ENCODE measurements around the gene TMEM131. TPM values are rescaled to one million over a fixed set of nuclear protein-coding genes. Genes with fewer than 3 reads are reported as not detected.
"Not testable (repeated sequence)": the region's sequence is repeated elsewhere in the genome, so short reads cannot be mapped to it uniquely, and the experiment has no call there.

Gene TMEM131
- total RNA-seq, 1 experiment from 2014 or later, result 29.2 TPM

GRCh38 chr2:97919858-97920257 lies 75.9 kb downstream of the TMEM131 start:
- H3K36me3 Mint-ChIP-seq (ENCODE audit: insufficient read depth, unreplicated experiment), result peaks cover 4% of the 10 kb centered on the region
- no peak overlapping the region for H3K27ac Mint-ChIP-seq (ENCODE audit: unreplicated experiment)
- CTCF ChIA-PET, result interaction anchor here (0.7 kb wide), 1 partner anchor 326 kb away, joined by 3 read pairs; no protein-coding TSS in a partner anchor
- DNase-seq, result no peak
- H3K4me3 Mint-ChIP-seq (ENCODE audit: low read depth, unreplicated experiment), result no peak overlapping the region
- H3K4me1 Mint-ChIP-seq (ENCODE audit: low read depth, unreplicated experiment), result no peaks in the 10 kb centered on the region
- no peak for TF ChIP-seq CTCF (IDR thresholded peaks at IDR 0.05; ENCODE audit: unreplicated experiment)
- intact Hi-C loops (cut with micrococcal nuclease; ENCODE audit: unreplicated experiment), result no loop called here
- no TSS peak for BruUV-seq (replicated peaks)
- no peaks in the 10 kb centered on the region for H3K27me3 Mint-ChIP-seq (ENCODE audit: unreplicated experiment)
- H3K9me3 Mint-ChIP-seq (ENCODE audit: low read depth, unreplicated experiment), result peaks cover 14% of the 10 kb centered on the region

- CTCF ChIA-PET, result no interaction called here
- H3K27me3 Mint-ChIP-seq (ENCODE audit: unreplicated experiment), result no peaks in the 10 kb centered on the region
- peaks cover 3% of the 10 kb centered on the region for H3K36me3 Mint-ChIP-seq (ENCODE audit: insufficient read depth, unreplicated experiment)
- intact Hi-C loops (cut with micrococcal nuclease; ENCODE audit: unreplicated experiment), result no loop called here
- no peak for DNase-seq
- peaks cover 14% of the 10 kb centered on the region for H3K9me3 Mint-ChIP-seq (ENCODE audit: low read depth, unreplicated experiment)
- H3K27ac Mint-ChIP-seq (ENCODE audit: unreplicated experiment), result no peak overlapping the region
- TF ChIP-seq CTCF (IDR thresholded peaks at IDR 0.05; ENCODE audit: unreplicated experiment), result no peak
- BruUV-seq (replicated peaks), result no TSS peak
- no peaks in the 10 kb centered on the region for H3K4me1 Mint-ChIP-seq (ENCODE audit: low read depth, unreplicated experiment)
- no peak overlapping the region for H3K4me3 Mint-ChIP-seq (ENCODE audit: low read depth, unreplicated experiment)
These were observed 76.9 kb downstream of the TMEM131 start for GRCh38 chr2:97918818-97919217.

- H3K27me3 Mint-ChIP-seq (ENCODE audit: unreplicated experiment); H3K27ac Mint-ChIP-seq (ENCODE audit: unreplicated experiment); H3K4me3 Mint-ChIP-seq (ENCODE audit: low read depth, unreplicated experiment); BruUV-seq (replicated peaks); intact Hi-C loops (cut with micrococcal nuclease; ENCODE audit: unreplicated experiment); DNase-seq; H3K4me1 Mint-ChIP-seq (ENCODE audit: low read depth, unreplicated experiment); CTCF ChIA-PET; H3K36me3 Mint-ChIP-seq (ENCODE audit: insufficient read depth, unreplicated experiment): not testable (repeated sequence)
- H3K9me3 Mint-ChIP-seq (ENCODE audit: low read depth, unreplicated experiment), result peaks cover 16% of the 10 kb centered on the region
These were observed 78.1 kb downstream of the TMEM131 start for GRCh38 chr2:97917668-97918067.

GRCh38 chr2:97914691-97915213 lies 81.0 kb downstream of the TMEM131 start:
- intact Hi-C loops (cut with micrococcal nuclease; ENCODE audit: unreplicated experiment), result no loop called here
- Mint-ChIP-seq H3K4me3 (ENCODE audit: low read depth, unreplicated experiment) (no peak overlapping the region), H3K27ac (ENCODE audit: unreplicated experiment) (no peak overlapping the region), H3K36me3 (ENCODE audit: insufficient read depth, unreplicated experiment) (no peaks in the 10 kb centered on the region), H3K27me3 (ENCODE audit: unreplicated experiment) (no peaks in the 10 kb centered on the region), H3K9me3 (ENCODE audit: low read depth, unreplicated experiment) (peaks cover 5% of the 10 kb centered on the region), H3K4me1 (ENCODE audit: low read depth, unreplicated experiment) (peaks cover 13% of the 10 kb centered on the region)
- BruUV-seq (replicated peaks), result no TSS peak
- no peak for DNase-seq
- CTCF ChIA-PET, result no interaction called here
- TF ChIP-seq CTCF (IDR thresholded peaks at IDR 0.05; ENCODE audit: unreplicated experiment), result no peak

GRCh38 chr2:97913846-97914245 lies 81.9 kb downstream of the TMEM131 start:
- DNase-seq, result no peak
- intact Hi-C loops (cut with micrococcal nuclease; ENCODE audit: unreplicated experiment), result no loop called here
- H3K27ac Mint-ChIP-seq (ENCODE audit: unreplicated experiment), result no peak overlapping the region
- peaks cover 13% of the 10 kb centered on the region for H3K4me1 Mint-ChIP-seq (ENCODE audit: low read depth, unreplicated experiment)
- H3K36me3 Mint-ChIP-seq (ENCODE audit: insufficient read depth, unreplicated experiment), result no peaks in the 10 kb centered on the region
- H3K27me3 Mint-ChIP-seq (ENCODE audit: unreplicated experiment), result no peaks in the 10 kb centered on the region
- BruUV-seq (replicated peaks), result no TSS peak
- no peak overlapping the region for H3K4me3 Mint-ChIP-seq (ENCODE audit: low read depth, unreplicated experiment)
- CTCF ChIA-PET, result no interaction called here
- no peak for TF ChIP-seq CTCF (IDR thresholded peaks at IDR 0.05; ENCODE audit: unreplicated experiment)
- H3K9me3 Mint-ChIP-seq (ENCODE audit: low read depth, unreplicated experiment), result peaks cover 5% of the 10 kb centered on the region
